Rectal smooth muscle tissue (tissue), 1 donor: ENCODE results near the gene CEBPG.

ENCODE experiments used
- H3K27ac ChIP-seq: one replicate; pipeline ENCODE4 v1.7.0; 2013; ENCODE audit warnings: low read depth, low read length, inconsistent platforms
- H3K27me3 ChIP-seq: one replicate; pipeline ENCODE4 v1.7.0; 2013; ENCODE audit warnings: low read length; ENCODE audit not compliant: control insufficient read depth, insufficient read depth
- H3K36me3 ChIP-seq: one replicate; pipeline ENCODE4 v1.7.0; 2013; ENCODE audit warnings: low read length; ENCODE audit not compliant: control insufficient read depth, insufficient read depth
- H3K4me1 ChIP-seq: one replicate; pipeline ENCODE4 v1.7.0; 2013; ENCODE audit warnings: low read length; ENCODE audit not compliant: control insufficient read depth, insufficient read depth
- H3K4me3 ChIP-seq: one replicate; pipeline ENCODE4 v1.7.0; 2013; ENCODE audit warnings: low read length
- H3K9ac ChIP-seq: one replicate; pipeline ENCODE4 v1.7.0; 2013; ENCODE audit warnings: low read length

CEBPG gene

GRCh38 chr19:33403221-33403972 is 29.9 kb downstream of the CEBPG start:
- no peak overlapping the region for H3K4me3 ChIP-seq
- no peaks in the 10 kb centered on the region for H3K36me3 ChIP-seq
- H3K27ac ChIP-seq: no peak overlapping the region
- no peak overlapping the region for H3K9ac ChIP-seq
- no peaks in the 10 kb centered on the region for H3K4me1 ChIP-seq
- H3K27me3 ChIP-seq: no peaks in the 10 kb centered on the region

- no peaks in the 10 kb centered on the region for H3K27me3 ChIP-seq
- no peak overlapping the region for H3K9ac ChIP-seq
- H3K36me3 ChIP-seq: no peaks in the 10 kb centered on the region
- no peaks in the 10 kb centered on the region for H3K4me1 ChIP-seq
- H3K27ac ChIP-seq: no peak overlapping the region
- H3K4me3 ChIP-seq: no peak overlapping the region
Measured at GRCh38 chr19:33403973-33404304, 30.4 kb downstream of the CEBPG start.

GRCh38 chr19:33404506-33405253 is 31.2 kb downstream of the CEBPG start:
- no peak overlapping the region for H3K4me3 ChIP-seq
- no peak overlapping the region for H3K27ac ChIP-seq
- H3K4me1 ChIP-seq: no peaks in the 10 kb centered on the region
- no peak overlapping the region for H3K9ac ChIP-seq
- H3K36me3 ChIP-seq: no peaks in the 10 kb centered on the region
- H3K27me3 ChIP-seq: no peaks in the 10 kb centered on the region

GRCh38 chr19:33405254-33405552 is 31.7 kb downstream of the CEBPG start:
- Histone ChIP-seq H3K27me3 (no peaks in the 10 kb centered on the region), H3K4me1 (no peaks in the 10 kb centered on the region), H3K4me3 (no peak overlapping the region), H3K36me3 (no peaks in the 10 kb centered on the region), H3K9ac (no peak overlapping the region), H3K27ac (no peak overlapping the region)

- Histone ChIP-seq H3K4me1 (no peaks in the 10 kb centered on the region), H3K27ac (no peak overlapping the region), H3K4me3 (no peak overlapping the region), H3K9ac (no peak overlapping the region), H3K36me3 (no peaks in the 10 kb centered on the region), H3K27me3 (no peaks in the 10 kb centered on the region)
Measured at GRCh38 chr19:33405553-33406461, 32.3 kb downstream of the CEBPG start.

- no peaks in the 10 kb centered on the region for H3K27me3 ChIP-seq
- no peaks in the 10 kb centered on the region for H3K4me1 ChIP-seq
- H3K36me3 ChIP-seq: no peaks in the 10 kb centered on the region
- H3K9ac ChIP-seq: no peak overlapping the region
- no peak overlapping the region for H3K27ac ChIP-seq
- no peak overlapping the region for H3K4me3 ChIP-seq
Measured at GRCh38 chr19:33406521-33407139, 33.1 kb downstream of the CEBPG start.

- Histone ChIP-seq H3K9ac (no peak overlapping the region), H3K27me3 (no peaks in the 10 kb centered on the region), H3K27ac (no peak overlapping the region), H3K4me1 (no peaks in the 10 kb centered on the region), H3K36me3 (no peaks in the 10 kb centered on the region), H3K4me3 (no peak overlapping the region)
Measured at GRCh38 chr19:33407140-33407551, 33.6 kb downstream of the CEBPG start.

- no peak overlapping the region for H3K27ac ChIP-seq
- no peaks in the 10 kb centered on the region for H3K36me3 ChIP-seq
- no peak overlapping the region for H3K9ac ChIP-seq
- no peak overlapping the region for H3K4me3 ChIP-seq
- no peaks in the 10 kb centered on the region for H3K4me1 ChIP-seq
- H3K27me3 ChIP-seq: no peaks in the 10 kb centered on the region
Measured at GRCh38 chr19:33407716-33408115, 34.2 kb downstream of the CEBPG start.

GRCh38 chr19:33408116-33408515 is 34.6 kb downstream of the CEBPG start:
- no peak overlapping the region for H3K4me3 ChIP-seq

GRCh38 chr19:33408538-33409434 is 35.3 kb downstream of the CEBPG start:
- Histone ChIP-seq H3K4me1 (no peaks in the 10 kb centered on the region), H3K4me3 (no peak overlapping the region), H3K9ac (no peak overlapping the region), H3K27ac (no peak overlapping the region), H3K27me3 (no peaks in the 10 kb centered on the region), H3K36me3 (no peaks in the 10 kb centered on the region)

More at GRCh38 chr19:33408116-33408515, 34.6 kb downstream of the CEBPG start:
- H3K36me3 ChIP-seq: no peaks in the 10 kb centered on the region
- H3K4me1 ChIP-seq: no peaks in the 10 kb centered on the region
- no peaks in the 10 kb centered on the region for H3K27me3 ChIP-seq
- H3K27ac ChIP-seq: no peak overlapping the region
- H3K9ac ChIP-seq: no peak overlapping the region

GRCh38 chr19:33409906-33410685 is 36.6 kb downstream of the CEBPG start:
- Histone ChIP-seq H3K4me1 (no peaks in the 10 kb centered on the region), H3K27ac (no peak overlapping the region), H3K27me3 (no peaks in the 10 kb centered on the region), H3K9ac (no peak overlapping the region), H3K4me3 (no peak overlapping the region), H3K36me3 (no peaks in the 10 kb centered on the region)
